ENCODE measurements around the gene UQCC3.

GRCh38 chr11:62694455-62695167 lies 23.1 kb downstream of the UQCC3 start:
- TF ChIP-seq, protein P1, sequence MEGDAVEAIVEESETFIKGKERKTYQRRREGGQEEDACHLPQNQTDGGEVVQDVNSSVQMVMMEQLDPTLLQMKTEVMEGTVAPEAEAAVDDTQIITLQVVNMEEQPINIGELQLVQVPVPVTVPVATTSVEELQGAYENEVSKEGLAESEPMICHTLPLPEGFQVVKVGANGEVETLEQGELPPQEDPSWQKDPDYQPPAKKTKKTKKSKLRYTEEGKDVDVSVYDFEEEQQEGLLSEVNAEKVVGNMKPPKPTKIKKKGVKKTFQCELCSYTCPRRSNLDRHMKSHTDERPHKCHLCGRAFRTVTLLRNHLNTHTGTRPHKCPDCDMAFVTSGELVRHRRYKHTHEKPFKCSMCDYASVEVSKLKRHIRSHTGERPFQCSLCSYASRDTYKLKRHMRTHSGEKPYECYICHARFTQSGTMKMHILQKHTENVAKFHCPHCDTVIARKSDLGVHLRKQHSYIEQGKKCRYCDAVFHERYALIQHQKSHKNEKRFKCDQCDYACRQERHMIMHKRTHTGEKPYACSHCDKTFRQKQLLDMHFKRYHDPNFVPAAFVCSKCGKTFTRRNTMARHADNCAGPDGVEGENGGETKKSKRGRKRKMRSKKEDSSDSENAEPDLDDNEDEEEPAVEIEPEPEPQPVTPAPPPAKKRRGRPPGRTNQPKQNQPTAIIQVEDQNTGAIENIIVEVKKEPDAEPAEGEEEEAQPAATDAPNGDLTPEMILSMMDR (IDR thresholded peaks at IDR 0.05): peak; percentile 56 to 65 (median 59)
- TF ChIP-seq EP300 (IDR thresholded peaks at IDR 0.05): no peak
